H9 (cell line): ENCODE measurements around the gene COL3A1. TPM values are rescaled to one million over a fixed set of nuclear protein-coding genes. Genes with fewer than 3 reads are reported as not detected.
A peak's percentile ranks its signal among the peaks of the same experiment; 100 is the strongest.

ENCODE experiments used
- DNase-seq: peaks from one replicate; pipeline ENCODE4 v3.0.0-alpha.2; 2017
- H2AFZ ChIP-seq: one replicate; pipeline ENCODE4 v1.6.1; 2013; ENCODE audit warnings: mild to moderate bottlenecking, low read length, control low read depth, moderate library complexity
- H2AK5ac ChIP-seq: 2 replicates; pipeline ENCODE4 v1.6.1; 2013; ENCODE audit warnings: low read length, control low read depth, mixed read lengths; ENCODE audit not compliant: insufficient read length
- H2BK120ac ChIP-seq: one replicate; pipeline ENCODE4 v1.6.1; 2013; ENCODE audit warnings: low read depth, mild to moderate bottlenecking, low read length, control low read depth, inconsistent platforms; ENCODE audit not compliant: poor library complexity, severe bottlenecking
- H2BK12ac ChIP-seq: 2 replicates; pipeline ENCODE4 v1.6.1; 2013; ENCODE audit warnings: low read length, control low read depth, mixed read lengths, low read depth; ENCODE audit not compliant: insufficient read length
- H2BK15ac ChIP-seq: 2 replicates; pipeline ENCODE4 v1.6.1; 2013; ENCODE audit warnings: low read depth, low read length, control low read depth
- H2BK20ac ChIP-seq: one replicate; pipeline ENCODE4 v1.6.1; 2013; ENCODE audit warnings: low read depth, mild to moderate bottlenecking, low read length, control low read depth, inconsistent platforms; ENCODE audit not compliant: poor library complexity, severe bottlenecking
- H2BK5ac ChIP-seq: 2 replicates; pipeline ENCODE4 v1.6.1; 2013; ENCODE audit warnings: low read length, control low read depth, mixed read lengths; ENCODE audit not compliant: insufficient read length
- H3K14ac ChIP-seq: 2 replicates; pipeline ENCODE4 v1.6.1; 2013; ENCODE audit warnings: low read length, control low read depth; ENCODE audit not compliant: insufficient read depth
- H3K18ac ChIP-seq: 2 replicates; pipeline ENCODE4 v1.6.1; 2013; ENCODE audit warnings: low read depth, mild to moderate bottlenecking, mixed read lengths, low read length, control low read depth; ENCODE audit not compliant: insufficient read length
- H3K23ac ChIP-seq: 2 replicates; pipeline ENCODE4 v1.6.1; 2013; ENCODE audit warnings: low read length, control low read depth, mixed read lengths, low read depth; ENCODE audit not compliant: insufficient read length
- H3K23me2 ChIP-seq: 2 replicates; pipeline ENCODE4 v1.6.1; 2013; ENCODE audit warnings: low read depth, mild to moderate bottlenecking, mixed read lengths, low read length, control low read depth; ENCODE audit not compliant: insufficient read length, poor library complexity, severe bottlenecking
- H3K27ac ChIP-seq: 2 replicates; pipeline ENCODE4 v1.5.1; 2013; ENCODE audit warnings: low read length, control low read depth, mixed read lengths, low read depth; ENCODE audit not compliant: insufficient read length
- H3K27me3 ChIP-seq: 2 replicates; pipeline ENCODE4 v1.6.1; 2013; ENCODE audit warnings: low read length, control low read depth, inconsistent platforms; ENCODE audit not compliant: insufficient read depth
- H3K4ac ChIP-seq: 2 replicates; pipeline ENCODE4 v1.6.1; 2013; ENCODE audit warnings: low read depth, mild to moderate bottlenecking, control low read depth, inconsistent platforms, low read length, moderate library complexity
- H3K4me1 ChIP-seq: 2 replicates; pipeline ENCODE4 v1.6.1; 2013; ENCODE audit warnings: low read length, control low read depth, inconsistent platforms; ENCODE audit not compliant: insufficient read depth
- H3K4me2 ChIP-seq: 2 replicates; pipeline ENCODE4 v1.6.1; 2013; ENCODE audit warnings: low read length, control low read depth, mixed read lengths; ENCODE audit not compliant: insufficient read length, insufficient read depth
- H3K56ac ChIP-seq: 2 replicates; pipeline ENCODE4 v1.6.1; 2013; ENCODE audit warnings: low read depth, mild to moderate bottlenecking, mixed read lengths, low read length, control low read depth; ENCODE audit not compliant: insufficient read length
- H3K79me1 ChIP-seq: 2 replicates; pipeline ENCODE4 v1.6.1; 2013; ENCODE audit warnings: low read depth, mild to moderate bottlenecking, moderate library complexity, low read length, control low read depth, inconsistent platforms; ENCODE audit not compliant: insufficient read depth, poor library complexity, severe bottlenecking
- H3K79me2 ChIP-seq: 2 replicates; pipeline ENCODE4 v1.6.1; 2013; ENCODE audit warnings: low read length, control low read depth, inconsistent platforms; ENCODE audit not compliant: insufficient read depth
- H3K9ac ChIP-seq: 2 replicates; pipeline ENCODE4 v1.6.1; 2013; ENCODE audit warnings: low read length, control low read depth, mixed read lengths; ENCODE audit not compliant: insufficient read length; ENCODE audit errors: extremely low read depth
- H3K9me3 ChIP-seq: one replicate; pipeline ENCODE4 v1.6.1; 2013; ENCODE audit warnings: low read depth, low read length, inconsistent platforms; ENCODE audit not compliant: control insufficient read depth
- H3T11ph ChIP-seq: one replicate; pipeline ENCODE4 v1.6.1; 2013; ENCODE audit warnings: mild to moderate bottlenecking, low read length, control low read depth, inconsistent platforms
- H4K20me1 ChIP-seq: one replicate; pipeline ENCODE4 v1.6.1; 2013; ENCODE audit not compliant: control insufficient read depth, insufficient read length, insufficient read depth
- H4K5ac ChIP-seq: 2 replicates; pipeline ENCODE4 v1.6.1; 2013; ENCODE audit warnings: low read depth, mild to moderate bottlenecking, mixed read lengths, low read length, control low read depth; ENCODE audit not compliant: insufficient read length
- H4K8ac ChIP-seq: replicated peaks from 2 replicates; pipeline ENCODE4 v1.6.1; 2013; ENCODE audit warnings: low read length, control low read depth, mixed read lengths, low read depth; ENCODE audit not compliant: insufficient read length
- H4K91ac ChIP-seq: 2 replicates; pipeline ENCODE4 v1.6.1; 2013; ENCODE audit warnings: low read depth, mild to moderate bottlenecking, moderate library complexity, mixed read lengths, low read length, control low read depth; ENCODE audit not compliant: insufficient read length
- H3K27ac Mint-ChIP-seq, 3 experiments: 2 replicates in 2 of 3; 3 replicates in 1 of 3; pipeline ENCODE4 v1.8.0; 2020 to 2021; ENCODE audit warnings: mixed read lengths in 3 of 3, mild to moderate bottlenecking in 1 of 3, moderate library complexity in 1 of 3
- H3K27me3 Mint-ChIP-seq: 2 replicates; pipeline ENCODE4 v1.8.0; 2021; ENCODE audit warnings: low read depth, mild to moderate bottlenecking, moderate library complexity, mixed read lengths
- H3K36me3 Mint-ChIP-seq, 3 experiments: 2 replicates in 2 of 3; 3 replicates in 1 of 3; pipeline ENCODE4 v1.8.0; 2020 to 2021; ENCODE audit warnings: low read depth in 3 of 3, mixed read lengths in 3 of 3; ENCODE audit not compliant: insufficient read depth in 1 of 3
- H3K4me1 Mint-ChIP-seq, 2 experiments: 2 replicates each; pipeline ENCODE4 v1.8.0; 2020; ENCODE audit warnings: mixed read lengths in 2 of 2
- H3K4me3 Mint-ChIP-seq, 2 experiments: 2 replicates in 1 of 2; 3 replicates in 1 of 2; pipeline ENCODE4 v1.8.0; 2020 to 2021; ENCODE audit warnings: mild to moderate bottlenecking in 2 of 2, mixed read lengths in 2 of 2, moderate library complexity in 1 of 2
- H3K9me3 Mint-ChIP-seq, 2 experiments: 2 replicates in 1 of 2; 3 replicates in 1 of 2; pipeline ENCODE4 v1.8.0; 2020; ENCODE audit warnings: mild to moderate bottlenecking in 2 of 2, mixed read lengths in 2 of 2, moderate library complexity in 1 of 2
- CTCF ChIP-seq: fragments of 200-600 bp; sonication (generic); conservative IDR thresholded peaks from 3 replicates; pipeline ENCODE4 v1.8.0; 2021; ENCODE audit warnings: antibody characterized with exemption, mild to moderate bottlenecking
- WGBS: extraction: QIAGEN DNeasy Blood & Tissue Kit; methylation state at CpG from one replicate; pipeline ENCODE4 v1.1.7; 2013; ENCODE audit warnings: missing lambda C conversion rate, low lambda C conversion rate, mixed read lengths; ENCODE audit not compliant: insufficient read length; ENCODE audit errors: extremely low coverage; 5-methylcytosine and 5-hydroxymethylcytosine counted together
- total RNA-seq: library from RNA; stranded (reverse); gene quantifications from 2 replicates; pipeline ENCODE4 v1.2.1, GENCODE V29; 2021

Gene COL3A1
- total RNA-seq, 1 experiment from 2014 or later: not detected

GRCh38 chr2:189014449-189015138 is 40.4 kb downstream of the COL3A1 start:
- Histone ChIP-seq H3K56ac (no peak overlapping the region), H3K4ac (no peak overlapping the region), H3K4me1 (no peaks in the 10 kb centered on the region), H3K18ac (no peak overlapping the region), H3K79me1 (no peaks in the 10 kb centered on the region), H2BK20ac (no peak overlapping the region), H2BK15ac (no peak overlapping the region), H4K8ac (no peak overlapping the region), H3K23ac (no peak overlapping the region), H3K23me2 (no peaks in the 10 kb centered on the region), H3T11ph (no peak overlapping the region), H3K14ac (no peak overlapping the region), H2BK120ac (no peak overlapping the region), H3K27ac (no peak overlapping the region), H4K91ac (no peak overlapping the region), H3K9me3 (no peaks in the 10 kb centered on the region), H2AK5ac (no peak overlapping the region), H2BK5ac (no peak overlapping the region), H3K27me3 (no peaks in the 10 kb centered on the region), H4K5ac (no peak overlapping the region), H3K4me2 (no peak overlapping the region), H2AFZ (no peak overlapping the region), H3K9ac (no peak overlapping the region), H2BK12ac (no peak overlapping the region), H3K79me2 (no peaks in the 10 kb centered on the region), H4K20me1 (no peaks in the 10 kb centered on the region)
- Mint-ChIP-seq H3K27ac (peak overlapping the region; percentile 45 to 92 (median 61); a peak in 4 of 7 replicates), H3K36me3 (no peaks in the 10 kb centered on the region), H3K27me3 (no peaks in the 10 kb centered on the region), H3K4me3 (no peak overlapping the region), H3K9me3 (no peaks in the 10 kb centered on the region), H3K4me1 (peaks cover 17 to 18% of the 10 kb centered on the region in 2 experiments)
- WGBS: no CpG with 5 or more reads among the region's 2 CpGs
- DNase-seq: no peak
- no peak for TF ChIP-seq CTCF
